GM19438 (cell line): ENCODE measurements around the gene CCDC191.

ENCODE experiments used
- ATAC-seq: cut with Tn5 transposase; IDR thresholded peaks from one replicate; pipeline ENCODE4 v1.9.1; 2021; ENCODE audit warnings: low read depth; ENCODE audit not compliant: unreplicated experiment

CCDC191 gene, protein sequence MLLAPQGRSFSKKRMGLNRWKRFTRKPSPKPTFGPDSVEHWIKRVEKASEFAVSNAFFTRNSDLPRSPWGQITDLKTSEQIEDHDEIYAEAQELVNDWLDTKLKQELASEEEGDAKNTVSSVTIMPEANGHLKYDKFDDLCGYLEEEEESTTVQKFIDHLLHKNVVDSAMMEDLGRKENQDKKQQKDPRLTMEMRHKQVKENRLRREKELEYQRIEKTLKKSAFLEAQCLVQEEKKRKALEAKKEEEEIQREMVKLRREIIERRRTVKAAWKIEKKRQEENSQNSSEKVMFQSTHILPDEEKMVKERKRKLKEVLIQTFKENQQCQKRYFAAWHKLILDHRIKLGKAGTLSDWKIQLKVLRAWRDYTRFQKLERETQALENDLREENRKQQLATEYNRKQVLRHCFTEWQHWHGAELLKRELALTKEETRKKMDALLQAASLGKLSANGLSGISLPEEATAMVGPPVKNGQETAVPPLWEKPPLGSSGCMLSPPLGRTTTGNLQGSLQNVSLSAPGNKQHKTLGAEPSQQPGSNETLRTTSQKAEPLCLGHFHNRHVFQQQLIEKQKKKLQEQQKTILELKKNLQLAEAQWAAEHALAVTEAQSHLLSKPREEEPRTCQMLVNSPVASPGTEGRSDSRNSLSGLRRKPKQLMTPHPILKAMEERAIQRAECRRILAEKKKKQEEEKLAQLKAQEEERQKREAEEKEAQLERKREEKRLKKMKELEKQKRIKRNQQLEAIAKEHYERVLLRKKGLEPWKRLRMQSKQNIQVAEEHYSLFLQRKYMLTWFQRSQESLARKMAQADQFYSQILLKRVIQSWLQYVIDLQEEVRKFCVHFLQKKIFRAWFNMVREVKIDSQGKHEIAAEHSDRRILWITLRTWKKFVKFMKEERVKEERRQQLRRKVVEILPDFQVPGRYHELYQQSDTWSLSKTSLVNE

DNA sequence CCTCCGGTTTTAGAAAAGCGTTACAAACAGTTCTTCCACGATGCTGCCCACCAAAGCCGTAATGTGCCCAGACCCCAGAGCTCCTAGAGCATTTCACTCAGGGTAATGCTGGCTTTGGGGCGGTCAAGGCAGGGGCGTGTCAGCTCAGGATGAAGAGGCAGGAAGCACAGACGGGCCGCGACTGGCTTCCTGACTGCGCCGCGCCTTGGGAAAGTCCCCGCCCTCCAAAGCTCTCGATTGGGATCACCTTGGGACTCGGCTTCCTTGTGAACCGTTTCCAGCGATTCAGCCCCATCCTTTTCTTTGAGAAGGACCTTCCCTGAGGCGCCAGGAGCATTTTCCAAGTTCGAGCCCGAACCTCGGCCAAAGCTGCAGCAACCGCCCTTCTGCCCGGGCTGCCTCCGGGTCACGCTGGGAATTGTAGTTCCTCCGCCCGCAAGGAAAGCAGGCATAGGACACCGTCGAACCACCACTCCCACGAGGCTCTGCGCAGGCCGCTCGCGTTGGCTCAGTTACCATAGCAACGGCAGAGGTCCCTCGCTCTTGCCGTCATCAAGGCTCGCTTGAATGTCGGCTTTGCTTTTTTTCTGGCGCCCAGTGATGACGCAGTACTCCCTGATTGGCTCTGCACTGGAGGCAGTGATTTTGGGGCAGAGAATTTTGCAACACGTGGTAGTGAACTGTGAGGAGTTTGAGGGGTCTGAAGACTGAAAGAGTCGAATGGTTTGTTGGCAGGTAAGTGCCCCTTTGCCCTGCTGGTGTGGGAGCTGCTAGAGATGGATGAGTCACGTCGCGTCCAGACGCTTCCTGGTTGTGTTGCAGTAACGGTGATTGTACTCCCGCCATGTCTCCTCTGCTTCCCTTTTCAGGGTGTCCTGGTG, at the start of gene CCDC191, which contains the start of gene QTRT2:
Gene CCDC191, minus strand, starts transcription at position 397 of the 881 bp plus-strand sequence. Its CDS starts 60 bp downstream, at position 337.
Gene QTRT2, plus strand, starts transcription at position 608 of the 881 bp plus-strand sequence. CDS start 8,521 bp downstream, outside the sequence.
- peak; percentile 98 for ATAC-seq

DNA sequence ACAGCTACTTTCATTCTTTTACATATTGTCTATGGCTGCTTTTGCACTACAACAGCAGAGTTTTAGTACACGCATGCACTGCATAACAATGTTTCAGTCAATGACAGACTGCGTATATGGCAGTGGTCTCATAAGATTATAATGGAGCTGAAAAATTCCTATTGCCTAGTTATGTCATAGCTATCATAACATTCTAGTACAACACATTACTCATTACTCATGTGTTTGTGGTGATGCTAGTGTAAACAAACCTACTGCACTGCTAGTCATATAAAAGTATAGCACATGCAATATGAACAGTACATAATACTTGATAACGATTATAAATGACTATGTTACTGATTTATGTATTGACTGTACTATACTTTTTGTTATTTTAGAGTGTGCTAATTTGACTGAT, 48.1 kb upstream of the CCDC191 start:
- ATAC-seq: no peak

DNA sequence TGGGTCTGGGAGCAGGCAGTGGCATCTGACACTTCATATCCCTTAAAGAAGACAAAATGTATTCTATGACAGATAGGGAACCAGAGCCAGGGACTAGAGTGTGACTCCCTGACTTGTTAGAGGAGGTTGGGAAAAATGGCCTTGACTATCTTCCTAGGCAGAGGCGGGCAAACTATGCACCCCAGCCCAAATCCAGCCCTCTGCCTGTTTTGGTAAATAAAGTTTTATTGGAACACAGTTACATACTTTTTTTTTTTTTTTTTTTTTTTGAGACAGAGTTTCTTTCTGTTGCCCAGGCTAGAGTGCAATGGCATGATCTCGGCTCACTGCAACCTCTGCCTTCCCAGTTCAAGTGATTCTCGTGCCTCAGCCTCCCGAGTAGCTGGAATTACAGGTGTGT, 47.5 kb upstream of the CCDC191 start:
- no peak for ATAC-seq

DNA sequence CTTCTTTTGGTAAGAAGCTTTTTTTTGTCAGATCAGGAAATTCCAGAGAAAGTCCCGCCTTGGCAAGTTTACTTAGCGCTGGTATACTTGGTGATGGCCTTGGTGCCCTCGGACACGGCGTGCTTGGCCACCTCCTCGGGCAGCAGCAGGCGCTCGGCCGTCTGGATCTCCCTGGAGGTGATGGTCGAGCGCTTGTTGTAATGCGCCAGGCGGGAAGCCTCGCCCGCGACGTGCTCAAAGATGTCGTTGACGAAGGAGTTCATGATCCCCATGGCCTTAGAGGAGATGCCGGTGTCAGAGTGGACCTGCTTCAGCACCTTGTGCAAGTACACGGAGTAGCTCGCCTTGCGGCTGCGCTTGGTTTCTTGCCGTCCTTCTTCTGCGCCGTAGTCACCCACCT, 46.9 kb upstream of the CCDC191 start:
- no peak for ATAC-seq

DNA sequence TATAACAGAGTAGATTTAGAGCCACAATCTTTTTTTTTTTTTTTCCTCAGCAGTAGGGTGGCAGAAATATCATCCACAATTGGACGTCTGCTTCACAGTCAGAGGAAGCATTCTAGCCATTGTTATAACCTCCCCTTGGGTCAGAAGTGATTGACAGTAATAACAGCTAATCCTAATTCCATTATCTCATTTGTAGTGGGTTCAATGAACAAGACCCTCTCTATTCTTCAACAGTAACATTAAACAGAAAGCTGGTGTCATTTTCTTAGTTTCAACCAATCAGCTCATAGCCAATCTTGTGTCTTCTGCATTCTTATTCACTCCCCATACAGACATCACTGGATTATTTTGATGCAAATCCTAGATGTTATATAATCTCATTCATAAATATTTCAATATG, 44.8 kb upstream of the CCDC191 start:
- ATAC-seq: no peak

DNA sequence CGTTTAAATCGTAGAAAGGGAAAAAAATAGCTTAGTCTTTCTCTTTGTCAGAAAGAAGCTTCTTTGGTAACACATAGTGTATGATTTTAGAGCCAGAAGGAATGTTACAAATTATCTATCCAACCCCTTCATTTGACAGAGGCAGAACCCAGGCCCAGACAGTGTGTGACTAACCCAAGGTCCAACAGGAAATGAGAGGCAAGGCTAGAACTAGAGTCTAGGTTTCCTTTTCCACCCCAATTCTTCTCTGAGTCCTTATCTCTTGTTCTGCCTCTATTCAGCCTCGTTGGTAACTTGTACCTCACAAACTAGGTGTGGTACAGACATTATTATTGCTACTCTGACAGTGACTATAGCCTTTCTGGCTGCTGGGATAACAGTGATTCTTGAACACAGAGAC, 39.5 kb upstream of the CCDC191 start:
- ATAC-seq: no peak

DNA sequence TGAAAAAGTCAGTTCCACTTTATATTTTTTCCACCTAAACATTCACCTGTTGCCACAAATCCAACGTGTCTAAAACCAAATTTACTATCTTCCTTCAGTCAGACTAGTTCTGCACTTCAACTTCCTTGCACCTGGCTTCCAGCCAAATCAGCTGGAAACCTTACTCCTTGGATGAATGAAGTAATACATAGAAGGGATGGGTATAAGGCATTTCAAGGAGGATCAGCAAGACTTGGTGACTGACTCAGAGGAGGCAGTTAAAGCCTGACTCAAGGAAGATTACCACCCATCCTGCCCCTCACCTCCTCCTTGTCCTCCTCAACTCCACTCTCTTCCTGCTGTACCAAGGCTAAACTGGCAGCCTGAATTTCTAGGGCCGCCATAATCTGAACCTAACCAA, 37.3 kb upstream of the CCDC191 start:
- no peak for ATAC-seq

DNA sequence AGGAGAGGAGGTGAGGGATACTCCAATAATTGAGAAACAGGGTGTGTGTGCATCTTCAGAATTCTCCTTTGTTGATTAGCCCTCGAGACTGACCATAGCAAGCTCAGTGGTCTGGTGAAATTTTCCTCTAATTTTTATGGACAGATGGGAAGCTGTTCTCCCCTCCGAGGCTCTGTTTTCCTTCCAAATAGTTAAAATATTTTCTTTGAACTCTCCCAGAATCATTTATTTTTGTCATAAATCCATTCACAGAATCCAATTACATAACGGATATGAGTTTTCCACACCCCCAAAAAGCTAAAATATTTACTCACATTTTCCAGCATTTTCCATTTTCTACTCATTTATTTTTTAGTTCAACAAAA, 36.7 kb upstream of the CCDC191 start:
- no peak for ATAC-seq

DNA sequence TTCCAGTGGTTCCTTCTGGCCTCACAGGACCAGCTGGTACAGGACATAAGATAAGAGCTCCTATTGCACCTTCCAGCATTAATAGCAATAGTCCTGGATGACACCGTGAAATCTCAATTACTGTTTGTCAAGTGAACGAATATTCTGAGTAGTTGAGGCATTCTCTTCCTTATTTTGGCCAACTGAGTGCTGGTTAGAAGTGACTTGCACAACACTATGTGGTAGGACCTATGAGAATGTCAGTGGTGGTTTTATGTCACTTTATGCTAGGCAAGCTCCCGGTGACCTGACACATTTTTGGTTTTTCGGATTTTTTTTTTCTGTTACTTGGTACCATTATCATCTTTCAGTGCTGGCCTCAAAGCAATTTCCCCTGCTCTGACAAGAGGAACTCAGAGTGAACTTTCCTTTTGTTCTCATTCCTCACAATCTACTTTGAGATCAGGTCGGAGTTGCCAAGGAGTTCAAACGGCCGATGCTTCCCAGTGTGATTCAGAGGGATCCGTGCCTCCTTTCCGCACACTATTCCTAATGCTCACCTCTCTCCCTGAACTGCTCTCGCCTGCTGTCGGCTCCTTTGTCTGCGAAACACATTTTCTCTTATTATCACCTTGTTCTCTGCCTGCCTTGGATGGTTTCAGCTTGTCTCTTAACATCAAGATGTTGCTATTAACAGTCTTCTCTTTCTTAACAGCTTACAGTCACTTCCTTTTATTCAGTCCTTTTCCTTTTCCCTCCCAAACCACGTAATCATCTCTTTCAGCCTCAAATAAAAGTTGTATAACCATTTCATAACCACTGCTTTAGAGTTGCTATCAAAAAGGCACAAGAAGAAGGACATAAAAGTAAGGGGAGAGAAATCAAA, 36.1 kb upstream of the CCDC191 start:
- ATAC-seq: no peak

DNA sequence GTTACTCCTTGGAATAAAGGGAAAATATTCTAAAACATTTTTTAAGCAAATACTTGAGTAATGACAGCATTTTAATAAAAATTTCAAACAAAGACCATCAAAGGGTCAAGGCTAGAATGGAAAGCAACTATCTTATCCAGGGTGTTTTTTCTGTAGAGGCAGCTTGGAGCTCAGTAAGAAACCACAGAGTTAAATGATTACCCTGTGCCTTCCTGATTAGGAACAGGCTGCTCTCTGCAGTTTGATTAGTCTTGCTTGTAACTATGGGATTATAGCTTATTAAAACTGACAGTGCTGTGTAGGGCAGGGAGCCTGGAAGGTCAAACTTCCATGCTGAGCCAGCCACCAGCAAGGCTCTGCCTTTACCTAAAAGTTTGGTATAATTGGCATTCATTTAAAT, 33.3 kb upstream of the CCDC191 start:
- ATAC-seq: peak; percentile 78

DNA sequence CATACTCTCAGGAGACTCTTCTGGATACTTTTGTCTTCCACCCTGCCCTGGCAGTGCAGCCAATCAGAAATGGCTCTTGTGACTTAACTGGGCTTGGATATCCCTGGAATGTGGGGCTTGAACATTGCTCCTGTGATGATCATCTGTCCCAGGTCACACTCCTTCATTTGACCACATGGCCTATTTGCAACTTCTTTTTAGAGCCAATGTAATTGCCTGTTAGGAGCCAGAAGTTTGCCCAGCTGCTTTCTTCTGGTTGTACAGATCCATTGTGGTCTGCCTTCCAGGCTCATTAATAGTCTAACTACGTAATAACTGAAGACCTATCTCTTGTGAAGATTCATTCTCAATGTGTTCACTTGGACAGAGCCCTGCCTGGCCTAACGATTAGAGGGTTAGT, 30.0 kb upstream of the CCDC191 start:
- no peak for ATAC-seq

DNA sequence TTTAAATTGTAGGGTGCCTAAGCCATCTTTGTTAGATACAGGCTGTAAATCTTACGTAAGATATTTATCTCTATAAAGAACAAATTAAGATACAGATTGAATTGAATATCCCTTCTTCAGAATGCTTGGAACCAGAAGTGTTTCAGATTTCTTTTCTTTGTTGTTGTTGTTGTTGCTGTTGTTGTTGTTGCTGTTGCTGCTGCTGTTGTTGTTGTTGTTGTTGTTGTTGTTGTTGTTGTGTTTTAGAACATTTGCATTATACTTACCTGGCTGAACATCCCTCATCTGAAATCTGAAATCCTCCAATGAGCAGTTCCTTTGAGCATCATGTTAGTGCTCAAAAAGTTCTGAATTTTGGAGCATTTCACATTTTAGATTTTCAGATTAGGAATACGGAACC, 26.8 kb upstream of the CCDC191 start:
- no peak for ATAC-seq

DNA sequence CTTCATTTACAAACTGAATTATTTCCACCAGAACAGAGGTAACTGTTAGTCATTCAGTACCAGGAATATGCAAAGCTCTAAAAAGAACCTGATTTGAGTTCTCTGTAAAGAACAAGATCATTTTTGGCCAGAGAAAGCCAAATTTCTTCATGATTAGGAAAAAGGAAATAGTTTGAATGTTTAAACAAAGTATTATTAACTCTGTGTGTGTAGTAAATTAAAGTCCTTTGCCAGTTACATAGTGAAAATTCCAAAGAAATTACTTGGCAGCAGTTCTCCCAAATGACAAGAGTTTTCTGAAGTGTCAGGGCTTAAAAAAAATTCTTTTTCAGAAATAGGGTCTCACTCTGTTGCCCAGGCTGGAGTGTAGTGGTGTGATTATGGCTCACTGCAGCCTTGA, 24.7 kb upstream of the CCDC191 start:
- no peak for ATAC-seq

DNA sequence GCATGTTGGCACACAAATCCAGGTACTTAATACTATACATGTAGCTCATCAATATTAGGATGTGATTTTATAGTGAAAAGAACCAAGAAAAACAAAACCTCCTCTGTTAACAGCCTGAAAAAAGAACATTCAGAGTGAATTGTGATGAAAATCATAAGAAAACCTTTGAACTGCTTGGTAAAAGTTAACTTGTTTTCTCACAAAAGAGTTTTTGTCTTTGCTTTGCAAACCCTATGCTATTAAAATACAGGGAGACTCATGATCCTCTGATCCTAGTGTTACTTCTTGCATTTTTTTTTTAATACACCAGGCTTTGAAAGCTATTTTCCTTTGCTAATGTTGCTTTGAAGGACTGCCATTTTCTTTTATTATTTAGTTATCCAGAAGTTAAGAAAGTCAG, 23.9 kb upstream of the CCDC191 start:
- ATAC-seq: no peak

DNA sequence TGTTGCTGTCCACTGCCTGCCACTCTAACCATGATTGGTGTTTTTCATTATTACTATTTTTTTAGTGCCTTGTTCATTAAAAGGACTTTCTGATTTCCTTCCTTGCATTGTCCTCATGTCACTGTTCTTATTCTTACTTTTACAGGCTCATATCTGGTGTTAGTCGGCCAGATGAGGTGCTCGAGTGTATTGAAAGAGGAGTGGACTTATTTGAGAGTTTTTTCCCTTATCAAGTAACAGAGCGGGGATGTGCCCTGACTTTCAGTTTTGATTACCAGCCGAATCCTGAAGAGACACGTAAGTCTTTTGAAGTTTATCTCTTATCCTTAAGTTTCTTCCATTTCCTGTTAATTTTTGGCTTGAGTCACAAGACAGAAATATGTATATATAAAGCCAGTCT, 23.4 kb upstream of the CCDC191 start:
- ATAC-seq: no peak

DNA sequence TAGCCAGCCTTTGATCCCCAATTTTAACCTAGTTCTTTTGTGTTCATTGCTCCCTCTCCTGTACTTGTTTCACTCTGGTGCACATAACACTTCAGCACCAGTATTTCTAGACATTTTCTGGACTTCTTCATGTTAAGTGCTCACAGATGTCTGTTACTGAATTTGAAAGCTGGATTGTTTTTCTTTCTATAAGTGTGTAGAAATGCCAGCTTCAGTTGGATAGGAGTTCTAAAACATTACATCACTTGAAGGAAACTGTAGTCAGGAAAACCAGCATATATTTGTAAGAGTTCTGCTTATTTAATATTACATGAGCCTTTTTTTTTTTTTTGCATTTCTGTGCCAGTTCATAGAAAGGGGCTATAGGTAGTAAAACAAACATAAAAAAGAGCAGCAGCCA, 21.8 kb upstream of the CCDC191 start:
- ATAC-seq: no peak

DNA sequence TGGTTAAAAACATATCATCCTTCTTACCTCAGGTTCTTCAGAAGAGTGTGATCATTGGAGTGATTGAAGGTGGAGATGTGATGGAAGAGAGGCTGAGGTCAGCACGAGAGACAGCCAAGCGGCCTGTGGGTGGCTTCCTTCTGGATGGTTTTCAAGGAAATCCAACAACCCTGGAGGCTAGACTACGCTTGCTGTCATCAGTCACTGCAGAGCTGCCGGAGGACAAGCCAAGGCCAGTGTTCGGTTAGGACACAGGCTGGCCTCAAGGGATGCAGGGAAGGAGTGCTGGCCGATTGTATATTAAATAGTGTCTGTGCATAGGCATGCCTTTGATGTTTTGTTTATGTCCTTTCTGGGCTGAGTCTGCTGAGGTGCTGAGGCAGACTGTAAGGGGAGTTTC, 20.4 kb upstream of the CCDC191 start:
- ATAC-seq: no peak

DNA sequence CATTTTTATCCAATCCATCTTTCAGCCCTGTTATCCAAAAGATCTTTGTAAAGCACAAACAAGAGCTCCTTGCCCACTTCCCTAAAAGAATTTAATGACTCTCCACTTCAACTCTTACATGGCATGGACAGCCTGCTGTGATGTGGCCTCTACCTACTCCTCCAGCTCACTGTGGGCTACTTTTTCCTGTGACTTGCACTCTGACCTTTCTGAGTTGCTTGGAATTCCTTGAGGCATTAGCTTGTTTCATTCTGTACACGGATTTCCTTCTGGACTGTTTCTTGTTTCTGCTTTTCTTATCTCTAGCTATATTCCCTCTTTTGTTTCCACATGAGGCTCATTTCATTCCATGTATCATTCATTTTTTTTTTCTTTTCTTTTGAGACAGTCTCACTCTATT, 15.5 kb upstream of the CCDC191 start:
- no peak for ATAC-seq

DNA sequence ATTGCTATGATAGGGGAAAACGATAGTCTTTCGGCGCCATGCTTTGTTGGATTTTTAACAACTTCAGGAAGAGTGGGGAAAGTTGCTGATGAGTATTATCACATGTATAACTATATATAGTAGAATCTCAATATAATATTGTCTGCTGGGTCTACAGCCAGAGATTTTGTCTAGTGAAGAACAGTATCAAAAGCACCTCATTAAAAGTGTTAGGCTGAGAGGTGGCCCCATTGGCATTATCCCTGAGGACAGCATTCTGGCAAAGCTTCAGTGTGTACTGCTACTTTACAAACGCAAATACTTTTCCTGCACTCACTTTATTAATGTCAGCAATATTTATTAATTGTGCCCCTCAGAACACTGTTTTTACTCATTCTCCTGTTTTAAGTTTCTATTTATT, 12.0 kb upstream of the CCDC191 start:
- ATAC-seq: no peak

DNA sequence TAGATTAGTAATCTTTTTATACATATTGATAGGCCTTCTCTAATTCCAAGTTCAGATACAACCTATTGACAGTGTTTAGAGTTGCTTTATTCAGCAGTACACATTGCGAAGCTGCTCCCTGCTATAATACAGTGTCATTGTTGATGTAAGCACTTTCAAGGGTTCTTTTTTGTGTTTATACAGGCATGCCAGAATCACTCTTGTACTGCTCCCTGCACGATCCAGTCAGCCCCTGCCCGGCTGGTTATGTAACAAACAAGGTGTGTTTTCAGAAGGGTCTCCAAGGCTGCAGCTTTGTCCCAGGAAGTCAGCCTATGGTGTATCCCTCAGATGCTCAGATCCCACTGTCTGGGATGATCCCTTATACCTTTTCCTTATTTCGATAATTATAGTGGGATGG, 11.5 kb upstream of the CCDC191 start:
- ATAC-seq: no peak
